Measurements from ENCODE around the gene TTLL9.

DNA sequence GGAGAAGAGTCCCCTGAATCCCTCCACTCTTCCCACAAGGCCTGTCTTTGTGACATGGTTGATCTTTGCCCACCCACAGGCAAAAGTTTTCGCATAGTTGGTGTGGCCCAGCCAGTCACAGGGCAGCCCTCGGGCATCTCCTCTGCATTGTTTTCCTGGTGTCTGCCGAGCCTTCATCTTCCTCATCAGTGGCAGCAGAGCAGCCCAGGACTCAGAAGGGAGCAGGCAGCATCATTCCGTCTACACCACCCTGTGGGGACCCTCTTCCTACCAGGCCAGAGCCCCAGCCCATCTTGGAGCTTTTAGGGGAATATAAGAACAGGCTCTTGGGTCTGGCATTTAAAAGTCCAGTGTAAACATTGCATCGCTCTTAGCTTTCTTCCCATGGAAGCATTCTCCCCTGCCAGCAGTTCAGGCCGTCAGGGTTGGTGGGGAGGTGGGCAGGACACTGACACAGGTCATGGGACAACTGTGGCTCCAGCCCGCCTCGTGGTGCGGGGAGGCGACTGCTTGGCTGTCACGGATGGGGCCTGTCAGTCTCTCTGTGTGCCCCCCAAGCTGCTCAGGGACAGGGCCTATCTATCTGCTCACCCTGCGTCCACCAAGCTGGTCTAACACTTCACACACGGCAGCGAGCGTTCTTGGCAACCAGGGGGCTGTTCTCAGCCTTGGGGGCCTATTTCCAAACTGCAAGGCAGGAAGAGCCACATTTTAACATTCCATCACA, 43.2 kb downstream of the TTLL9 start:
- TF ChIP-seq YY1 (IDR thresholded peaks at IDR 0.05; ENCODE audit: low read depth) = no peak
- TF ChIP-seq EGR1 (IDR thresholded peaks at IDR 0.05) = no peak
- TF ChIP-seq EP300 (IDR thresholded peaks at IDR 0.05; ENCODE audit: borderline replicate concordance) = no peak
- TF ChIP-seq, protein P1, sequence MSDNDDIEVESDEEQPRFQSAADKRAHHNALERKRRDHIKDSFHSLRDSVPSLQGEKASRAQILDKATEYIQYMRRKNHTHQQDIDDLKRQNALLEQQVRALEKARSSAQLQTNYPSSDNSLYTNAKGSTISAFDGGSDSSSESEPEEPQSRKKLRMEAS (IDR thresholded peaks at IDR 0.05) = no peak
- TF ChIP-seq CEBPB (IDR thresholded peaks at IDR 0.05) = no peak
- no peak for TF ChIP-seq ZBTB7A (IDR thresholded peaks at IDR 0.05; ENCODE audit: low read depth)
- TF ChIP-seq RAD21 (IDR thresholded peaks at IDR 0.05; ENCODE audit: low read depth) = no peak
- TF ChIP-seq, protein P2, sequence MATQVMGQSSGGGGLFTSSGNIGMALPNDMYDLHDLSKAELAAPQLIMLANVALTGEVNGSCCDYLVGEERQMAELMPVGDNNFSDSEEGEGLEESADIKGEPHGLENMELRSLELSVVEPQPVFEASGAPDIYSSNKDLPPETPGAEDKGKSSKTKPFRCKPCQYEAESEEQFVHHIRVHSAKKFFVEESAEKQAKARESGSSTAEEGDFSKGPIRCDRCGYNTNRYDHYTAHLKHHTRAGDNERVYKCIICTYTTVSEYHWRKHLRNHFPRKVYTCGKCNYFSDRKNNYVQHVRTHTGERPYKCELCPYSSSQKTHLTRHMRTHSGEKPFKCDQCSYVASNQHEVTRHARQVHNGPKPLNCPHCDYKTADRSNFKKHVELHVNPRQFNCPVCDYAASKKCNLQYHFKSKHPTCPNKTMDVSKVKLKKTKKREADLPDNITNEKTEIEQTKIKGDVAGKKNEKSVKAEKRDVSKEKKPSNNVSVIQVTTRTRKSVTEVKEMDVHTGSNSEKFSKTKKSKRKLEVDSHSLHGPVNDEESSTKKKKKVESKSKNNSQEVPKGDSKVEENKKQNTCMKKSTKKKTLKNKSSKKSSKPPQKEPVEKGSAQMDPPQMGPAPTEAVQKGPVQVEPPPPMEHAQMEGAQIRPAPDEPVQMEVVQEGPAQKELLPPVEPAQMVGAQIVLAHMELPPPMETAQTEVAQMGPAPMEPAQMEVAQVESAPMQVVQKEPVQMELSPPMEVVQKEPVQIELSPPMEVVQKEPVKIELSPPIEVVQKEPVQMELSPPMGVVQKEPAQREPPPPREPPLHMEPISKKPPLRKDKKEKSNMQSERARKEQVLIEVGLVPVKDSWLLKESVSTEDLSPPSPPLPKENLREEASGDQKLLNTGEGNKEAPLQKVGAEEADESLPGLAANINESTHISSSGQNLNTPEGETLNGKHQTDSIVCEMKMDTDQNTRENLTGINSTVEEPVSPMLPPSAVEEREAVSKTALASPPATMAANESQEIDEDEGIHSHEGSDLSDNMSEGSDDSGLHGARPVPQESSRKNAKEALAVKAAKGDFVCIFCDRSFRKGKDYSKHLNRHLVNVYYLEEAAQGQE (IDR thresholded peaks at IDR 0.05; ENCODE audit: low read depth) = no peak
- no peak for TF ChIP-seq FOXM1 (IDR thresholded peaks at IDR 0.05; ENCODE audit: borderline replicate concordance, low read depth)
